NOMO-1 treated with DMSO at 0.1 percent for 48 hours (cell line): ENCODE results near the gene GNB3.

Experiments
- DNase-seq: peaks from one replicate; lab custom pipeline; 2025; ENCODE audit not compliant: unreplicated experiment; lab: John Stamatoyannopoulos, UW

GNB3 gene

GRCh38 chr12:6823182-6824084, 17.3 kb upstream of the GNB3 start:
- no peak for DNase-seq

GRCh38 chr12:6824085-6824775, 16.5 kb upstream of the GNB3 start:
- no peak for DNase-seq

GRCh38 chr12:6824901-6825381, 15.8 kb upstream of the GNB3 start:
- DNase-seq: no peak

DNA sequence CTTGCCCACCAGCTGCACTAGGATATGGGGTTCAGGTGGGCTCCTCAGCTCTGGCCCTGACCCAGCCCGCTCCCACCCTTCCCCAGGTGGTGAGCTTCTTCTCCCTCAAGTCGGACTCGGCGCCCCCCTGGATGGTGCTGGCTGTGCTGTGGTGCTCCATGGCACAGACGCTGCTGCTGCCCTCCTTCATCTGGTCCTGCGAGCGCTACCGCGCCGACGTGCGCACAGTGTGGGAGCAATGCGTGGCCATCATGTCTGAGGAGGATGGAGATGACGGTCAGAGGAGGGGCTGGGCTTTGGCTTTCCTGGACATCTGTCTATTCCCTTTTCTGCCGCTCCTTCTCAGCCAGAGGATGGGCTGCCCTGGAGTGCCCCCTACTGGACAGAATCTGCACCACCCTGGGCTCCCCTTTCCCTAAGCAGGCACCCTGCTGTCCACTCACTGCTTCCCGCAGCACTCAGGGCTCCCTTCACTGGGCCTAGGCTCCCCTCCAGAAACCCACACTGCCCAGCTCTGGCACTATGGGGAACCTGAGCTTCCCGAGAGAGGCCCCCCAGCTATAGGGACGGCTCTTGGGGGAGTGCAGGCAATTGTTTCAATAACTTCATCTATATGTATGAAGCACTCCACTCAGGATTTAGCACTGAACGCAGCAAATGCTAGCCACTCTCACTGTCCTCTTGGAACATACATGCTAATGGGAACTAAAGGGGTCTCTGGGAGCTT, 15.2 kb upstream of the GNB3 start:
- peak; percentile 70 for DNase-seq

DNA sequence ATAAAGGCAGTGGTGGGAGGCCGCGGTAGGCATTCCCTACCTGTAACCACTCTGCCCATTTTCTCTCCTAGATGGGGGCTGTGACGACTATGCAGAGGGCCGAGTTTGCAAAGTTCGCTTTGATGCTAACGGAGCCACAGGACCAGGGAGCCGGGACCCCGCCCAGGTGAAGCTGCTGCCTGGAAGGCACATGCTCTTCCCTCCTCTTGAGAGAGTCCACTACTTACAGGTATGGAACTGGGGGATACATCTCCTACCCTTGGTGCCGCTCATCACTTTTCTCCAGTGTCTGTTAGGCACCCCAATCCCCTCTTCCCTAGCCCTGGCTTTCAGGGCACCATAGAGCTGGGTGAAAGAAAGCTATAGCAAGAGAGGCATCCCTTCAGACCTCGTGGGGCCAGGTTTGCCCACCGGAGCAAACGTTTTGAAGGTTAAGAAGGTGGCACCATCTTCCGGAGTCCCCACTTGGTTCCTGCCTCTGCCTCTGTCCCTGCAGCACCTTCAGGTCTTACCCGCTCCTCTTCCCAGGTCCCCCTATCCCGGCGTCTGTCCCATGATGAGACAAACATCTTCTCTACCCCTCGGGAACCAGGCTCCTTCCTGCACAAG, 14.5 kb upstream of the GNB3 start:
- DNase-seq: no peak

DNA sequence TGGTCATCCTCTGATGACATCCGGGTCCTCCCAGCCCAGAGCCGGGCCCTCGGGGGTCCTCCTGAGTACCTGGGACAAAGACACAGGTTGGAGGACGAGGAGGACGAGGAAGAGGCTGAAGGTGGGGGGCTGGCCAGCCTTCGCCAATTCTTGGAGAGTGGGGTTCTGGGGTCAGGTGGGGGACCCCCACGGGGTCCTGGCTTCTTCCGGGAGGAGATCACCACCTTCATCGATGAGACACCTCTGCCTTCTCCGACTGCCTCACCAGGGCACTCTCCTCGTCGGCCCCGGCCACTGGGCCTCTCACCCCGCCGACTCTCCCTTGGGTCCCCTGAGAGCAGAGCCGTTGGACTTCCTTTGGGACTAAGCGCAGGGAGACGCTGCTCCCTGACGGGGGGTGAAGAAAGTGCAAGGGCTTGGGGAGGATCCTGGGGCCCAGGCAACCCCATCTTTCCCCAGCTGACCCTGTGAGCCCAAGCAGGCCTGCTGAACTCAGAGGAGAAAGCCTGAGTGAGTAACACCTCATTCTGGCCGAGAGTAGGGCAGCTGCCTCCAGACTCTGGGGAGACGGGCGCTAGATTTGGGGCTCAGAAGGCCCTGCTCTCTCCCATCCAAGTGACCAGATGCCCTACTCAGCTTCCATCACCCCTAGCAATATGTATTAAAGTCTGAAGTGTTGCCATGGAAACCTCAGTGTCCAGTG, 13.8 kb upstream of the GNB3 start:
- DNase-seq: no peak

- no peak for DNase-seq
These were observed 13.3 kb upstream of the GNB3 start for GRCh38 chr12:6827437-6827911.

- DNase-seq: no peak
These were observed 12.5 kb upstream of the GNB3 start, which contains the start of gene P3H3 for GRCh38 chr12:6827982-6828780. Gene P3H3, plus strand, starts transcription at chr12:6828407. Its CDS starts 34 bp downstream, at chr12:6828441.

DNA sequence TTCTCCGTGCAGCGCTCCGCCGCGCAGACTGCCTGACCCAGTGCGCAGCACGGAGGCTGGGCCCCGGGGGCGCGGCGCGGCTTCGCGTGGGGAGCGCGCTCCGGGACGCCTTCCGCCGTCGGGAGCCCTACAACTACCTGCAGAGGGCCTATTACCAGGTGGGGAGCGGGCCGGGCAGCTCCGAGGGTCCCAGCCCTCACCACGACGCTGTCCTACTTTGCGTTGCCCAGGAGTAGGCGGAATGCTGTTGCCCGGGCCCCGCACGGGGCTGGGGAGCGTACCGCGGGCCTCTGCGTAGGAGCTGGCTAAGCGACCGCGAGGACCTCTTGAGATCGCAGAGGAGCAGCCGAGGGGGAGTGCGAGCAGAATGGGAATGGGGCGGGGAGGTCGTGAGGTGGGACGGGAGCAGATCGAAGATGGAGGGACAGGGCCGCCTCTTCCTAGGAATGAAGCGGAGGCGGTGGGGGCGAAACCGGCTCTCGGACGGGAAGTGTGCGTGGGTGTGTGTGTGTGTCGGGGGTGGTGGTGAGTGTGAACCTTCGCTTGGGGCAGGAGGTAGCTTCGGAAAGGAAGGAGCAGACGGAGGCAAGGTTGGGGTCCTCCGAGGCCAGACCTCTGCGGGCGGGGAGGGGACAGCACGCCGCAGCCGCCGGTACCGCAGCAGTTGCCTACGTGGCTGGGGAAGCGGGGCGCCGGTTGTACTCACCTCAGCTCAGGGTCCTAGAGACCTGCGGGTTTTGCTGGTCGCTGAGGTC, 11.8 kb upstream of the GNB3 start:
- DNase-seq: no peak

DNA sequence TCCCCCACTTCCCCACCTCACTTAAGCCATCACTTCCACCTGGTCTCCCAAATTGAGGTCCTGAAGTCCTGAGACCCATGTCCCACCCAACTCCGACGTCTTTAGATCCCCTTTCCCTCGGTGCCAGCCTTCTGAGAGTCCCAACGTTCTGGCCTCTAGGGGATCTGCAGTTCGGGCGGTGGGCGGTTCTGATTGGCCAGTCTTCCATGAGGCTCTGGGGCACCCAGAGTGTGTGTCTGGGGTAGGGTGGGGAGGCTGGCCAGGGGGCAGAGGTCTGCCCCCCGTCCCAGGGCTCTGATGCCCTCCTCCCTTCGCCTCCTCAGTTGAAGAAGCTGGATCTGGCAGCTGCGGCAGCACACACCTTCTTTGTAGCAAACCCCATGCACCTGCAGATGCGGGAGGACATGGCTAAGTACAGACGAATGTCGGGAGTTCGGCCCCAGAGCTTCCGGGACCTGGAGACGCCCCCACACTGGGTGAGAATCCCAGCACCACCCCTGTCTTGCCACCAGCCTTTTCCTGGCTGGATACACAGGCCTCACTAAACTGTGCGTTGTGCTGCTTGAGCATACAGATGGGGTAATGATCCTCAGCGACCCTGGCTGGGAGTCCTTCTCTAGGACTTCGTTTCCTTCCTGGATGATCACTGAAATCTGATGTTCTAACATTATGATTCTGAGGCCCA, 11.0 kb upstream of the GNB3 start:
- DNase-seq: no peak

- no peak for DNase-seq
These were observed 10.3 kb upstream of the GNB3 start for GRCh38 chr12:6830286-6830890.

- no peak for DNase-seq
These were observed 9.7 kb upstream of the GNB3 start for GRCh38 chr12:6830999-6831398.

DNA sequence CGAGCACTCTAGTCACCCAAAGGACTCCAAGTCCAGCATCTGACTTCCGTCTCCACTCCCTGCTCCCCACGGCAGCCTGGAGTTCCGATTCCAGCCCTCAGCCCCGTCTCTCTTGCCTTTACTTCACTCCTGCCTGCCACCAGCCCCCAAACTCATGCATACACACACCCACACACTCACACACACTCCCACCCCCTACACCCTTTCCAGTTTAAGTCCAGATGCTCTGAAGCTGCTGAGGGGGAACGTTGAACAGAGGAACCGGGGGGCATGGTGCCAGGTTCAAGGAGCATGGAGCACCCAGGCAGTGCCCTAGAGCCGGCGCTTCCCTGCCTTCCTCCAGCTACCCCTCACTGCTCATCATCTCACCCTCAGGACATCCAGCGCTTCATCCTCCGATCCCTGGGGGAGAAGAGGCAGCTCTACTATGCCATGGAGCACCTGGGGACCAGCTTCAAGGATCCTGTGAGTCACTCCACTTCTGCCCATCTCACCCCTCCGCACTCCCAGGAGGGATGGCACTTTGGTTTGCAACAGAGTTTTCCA, 9.2 kb upstream of the GNB3 start:
- no peak for DNase-seq

DNA sequence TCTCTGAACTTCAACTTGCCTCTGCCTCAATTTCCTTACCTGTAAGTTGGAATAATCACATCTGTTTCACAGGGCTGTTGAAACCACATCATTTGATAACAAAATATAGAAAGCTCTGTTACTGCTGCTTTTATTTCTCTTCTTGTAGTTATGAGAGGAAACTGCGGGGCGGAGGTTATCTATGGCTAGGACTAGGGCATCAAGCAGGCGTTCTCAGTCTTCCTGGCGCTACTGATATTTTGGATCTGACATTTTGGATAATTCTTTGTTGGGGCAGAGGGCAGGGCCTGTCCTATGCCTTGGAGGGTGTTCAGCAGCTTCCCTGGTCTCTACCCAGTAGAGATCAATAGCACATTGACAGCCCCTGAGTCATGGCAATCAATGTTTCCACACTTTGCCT, 8.6 kb upstream of the GNB3 start:
- no peak for DNase-seq

DNA sequence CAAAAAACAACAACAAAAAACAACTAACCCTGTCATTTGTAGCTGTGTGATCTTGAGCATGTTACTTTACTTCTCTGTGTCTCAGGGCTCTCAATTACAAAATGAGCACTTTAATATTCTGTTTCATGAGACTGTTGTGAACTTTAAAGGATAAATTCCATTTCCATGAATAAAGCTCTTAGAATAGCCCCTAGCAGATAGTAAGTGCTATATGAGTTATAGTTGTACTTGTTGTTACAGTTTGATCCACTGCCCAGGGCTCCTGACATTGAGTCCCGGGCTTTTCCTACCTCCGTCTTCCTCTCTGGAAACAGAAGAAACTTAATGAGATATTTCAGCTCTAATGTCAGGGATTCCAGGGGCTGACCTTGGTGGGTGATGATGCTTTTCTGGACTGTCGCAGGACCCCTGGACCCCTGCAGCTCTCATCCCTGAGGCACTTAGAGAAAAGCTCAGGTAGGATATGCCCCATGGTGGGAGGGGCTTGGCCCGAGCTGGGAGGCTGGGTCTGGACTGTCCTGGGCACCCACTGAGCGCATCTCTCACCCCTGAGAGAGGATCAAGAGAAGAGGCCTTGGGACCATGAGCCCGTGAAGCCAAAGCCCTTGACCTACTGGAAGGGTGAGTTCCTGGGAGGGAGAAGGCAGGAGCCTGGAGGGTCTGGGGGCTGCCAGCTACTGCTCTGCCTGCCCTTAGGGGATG, 7.4 kb upstream of the GNB3 start:
- no peak for DNase-seq

GRCh38 chr12:6834254-6834653, 6.5 kb upstream of the GNB3 start:
- no peak for DNase-seq

DNA sequence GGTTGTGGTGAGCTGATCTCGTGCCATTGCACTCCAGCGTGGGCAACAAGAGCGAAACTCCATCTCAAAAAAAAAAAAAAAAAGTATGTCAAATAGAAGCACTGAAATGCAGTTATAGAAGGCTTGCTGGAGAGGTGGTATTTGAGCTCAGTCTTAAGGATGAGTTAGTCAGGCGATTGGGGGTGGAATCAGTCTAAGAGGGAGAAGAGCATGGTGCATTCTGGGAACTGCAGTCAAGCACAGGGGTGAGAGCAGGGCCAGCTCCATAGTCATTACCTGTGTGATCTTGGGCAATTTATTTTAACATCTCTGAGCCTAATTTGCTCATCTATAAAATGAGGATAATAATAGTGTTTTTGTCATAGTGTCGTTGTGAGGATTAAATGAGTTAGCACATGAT, 5.9 kb upstream of the GNB3 start:
- DNase-seq: no peak
